CD4-positive, alpha-beta T cell treated with Interleukin-17A for 1 hour (primary cell): ENCODE results near the gene APOL3.
A peak's percentile ranks its signal among the peaks of the same experiment; 100 is the strongest.
"Not testable (repeated sequence)": the region's sequence is repeated elsewhere in the genome, so short reads cannot be mapped to it uniquely, and the experiment has no call there.

Source experiments
- DNase-seq: peaks from one replicate; pipeline ENCODE4 v3.0.0-alpha.2; 2020

Gene APOL3

GRCh38 chr22:36160499-36160942, at the start of gene APOL3:
Gene APOL3, minus strand, starts transcription at chr22:36160755. Its CDS starts 11,700 bp downstream, at chr22:36149055.
- peak; percentile 78 for DNase-seq

DNA sequence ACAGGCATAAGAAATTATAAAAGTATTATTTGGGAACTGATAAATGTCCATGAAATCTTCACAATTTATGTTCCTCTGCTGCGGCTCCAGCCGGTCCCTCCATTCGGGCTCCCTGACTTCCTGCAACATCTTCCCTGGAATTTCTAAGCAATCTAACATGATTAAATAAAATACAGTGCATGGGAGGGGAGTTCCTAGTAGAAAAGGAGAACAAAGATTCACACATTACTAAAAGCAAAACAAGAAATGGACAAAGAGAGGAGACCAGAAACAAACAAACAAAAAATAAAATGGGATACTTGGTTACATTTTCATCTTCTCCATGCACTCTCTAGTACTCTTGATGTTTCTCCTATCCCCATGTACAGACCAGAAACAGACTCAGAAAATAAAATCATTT, 49.7 kb upstream of the APOL3 start:
- DNase-seq, result no peak

- DNase-seq, result not testable (repeated sequence)
Measured at GRCh38 chr22:36209488-36209908, 48.9 kb upstream of the APOL3 start.

GRCh38 chr22:36208914-36209313, 48.4 kb upstream of the APOL3 start:
- DNase-seq, result no peak

DNA sequence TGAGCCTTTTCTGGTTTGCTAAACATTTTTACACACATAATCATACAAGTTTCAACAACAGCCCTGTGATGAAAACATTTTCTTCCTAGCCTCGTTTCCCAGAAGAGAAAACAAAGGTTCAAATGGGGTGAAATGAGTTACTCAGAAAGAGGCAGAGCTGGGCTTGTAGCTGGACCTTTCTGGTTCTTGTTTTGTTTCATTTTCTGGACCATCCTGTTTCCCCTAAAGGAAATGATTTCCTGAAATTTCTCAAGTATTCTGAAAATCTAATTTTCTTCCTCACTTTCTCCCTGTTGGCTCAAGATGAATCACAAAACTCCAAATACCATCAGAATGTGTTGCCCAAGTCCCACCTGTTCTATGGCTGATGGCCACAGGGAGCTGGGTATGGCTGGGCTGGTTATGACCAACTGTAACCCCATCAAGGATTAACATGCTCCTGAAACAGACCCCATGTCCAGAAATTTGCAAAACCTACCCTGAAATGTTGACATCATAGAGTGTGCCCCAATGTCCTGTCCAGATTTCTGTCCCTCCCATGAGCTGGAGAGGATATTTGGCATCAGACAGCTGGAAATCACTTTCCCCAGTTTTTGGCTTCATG, 47.7 kb upstream of the APOL3 start:
- DNase-seq, result no peak

- no peak for DNase-seq
Measured at GRCh38 chr22:36206255-36206654, 45.7 kb upstream of the APOL3 start.

- not testable (repeated sequence) for DNase-seq
Measured at GRCh38 chr22:36205573-36205972, 45.0 kb upstream of the APOL3 start.

DNA sequence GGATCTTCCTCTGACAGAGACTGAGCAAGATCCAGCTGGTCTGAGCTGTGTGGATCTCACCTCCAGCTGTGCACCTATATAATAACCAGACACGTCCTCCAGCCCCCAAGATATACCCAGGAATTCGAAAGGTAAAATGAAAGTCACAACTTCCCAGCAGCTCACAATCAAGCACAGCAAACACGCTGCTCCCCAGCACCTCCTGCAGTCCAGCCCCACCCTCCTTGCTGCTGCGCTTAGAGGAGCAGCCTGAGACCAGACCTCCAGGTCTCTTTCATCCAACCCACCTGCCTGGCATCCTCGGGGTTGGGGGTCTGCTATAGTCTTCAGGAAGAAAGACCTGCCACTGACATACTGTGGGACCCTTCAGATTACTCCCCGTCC, 44.1 kb upstream of the APOL3 start:
- no peak for DNase-seq

GRCh38 chr22:36204001-36204631, 43.6 kb upstream of the APOL3 start:
- DNase-seq, result no peak

DNA sequence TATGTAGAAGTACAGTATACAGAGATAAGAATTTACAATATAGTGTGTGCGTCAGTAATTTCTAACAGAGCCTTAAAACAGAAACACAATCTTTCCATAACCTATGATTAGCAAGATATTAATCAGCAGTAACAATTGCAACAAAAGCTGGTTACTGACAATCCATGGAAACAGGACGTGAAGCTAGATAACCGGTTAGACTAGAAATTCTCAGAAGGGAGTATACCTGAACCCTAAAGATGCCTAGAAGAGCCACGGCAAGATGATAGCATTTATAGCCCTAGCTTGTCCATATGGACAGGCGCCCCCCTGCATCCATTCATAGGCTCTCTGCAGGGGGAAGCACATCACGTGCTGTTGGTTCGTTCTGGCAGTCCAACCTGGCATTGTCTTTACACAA, 42.9 kb upstream of the APOL3 start:
- DNase-seq, result not testable (repeated sequence)

GRCh38 chr22:36202906-36203305, 42.4 kb upstream of the APOL3 start:
- DNase-seq, result not testable (repeated sequence)

GRCh38 chr22:36201630-36202319, 41.2 kb upstream of the APOL3 start, which contains the start of gene APOL4:
Gene APOL4, minus strand, starts transcription at chr22:36201809. Its CDS starts 75 bp downstream, at chr22:36201734.
- no peak for DNase-seq

DNA sequence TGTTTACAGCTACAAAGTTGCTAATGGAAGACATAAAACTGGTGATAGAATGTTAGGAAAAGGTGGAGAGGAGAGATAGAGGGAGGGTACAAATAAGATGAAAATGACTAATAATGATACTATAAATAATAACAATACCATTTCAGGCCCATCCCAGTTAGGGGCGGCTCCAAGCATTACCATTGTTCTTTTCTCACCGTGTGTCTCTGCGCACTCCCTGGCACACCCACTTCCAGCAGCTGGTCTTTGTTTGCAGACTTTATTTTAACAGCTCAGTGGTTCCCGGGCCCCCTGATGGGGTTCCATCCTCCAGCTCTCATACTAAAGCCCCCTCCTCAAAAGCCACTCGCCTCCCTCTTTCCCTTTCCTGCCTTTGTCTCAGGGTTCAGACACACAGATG, 40.5 kb upstream of the APOL3 start:
- not testable (repeated sequence) for DNase-seq

- no peak for DNase-seq
Measured at GRCh38 chr22:36199001-36199551, 38.5 kb upstream of the APOL3 start.

DNA sequence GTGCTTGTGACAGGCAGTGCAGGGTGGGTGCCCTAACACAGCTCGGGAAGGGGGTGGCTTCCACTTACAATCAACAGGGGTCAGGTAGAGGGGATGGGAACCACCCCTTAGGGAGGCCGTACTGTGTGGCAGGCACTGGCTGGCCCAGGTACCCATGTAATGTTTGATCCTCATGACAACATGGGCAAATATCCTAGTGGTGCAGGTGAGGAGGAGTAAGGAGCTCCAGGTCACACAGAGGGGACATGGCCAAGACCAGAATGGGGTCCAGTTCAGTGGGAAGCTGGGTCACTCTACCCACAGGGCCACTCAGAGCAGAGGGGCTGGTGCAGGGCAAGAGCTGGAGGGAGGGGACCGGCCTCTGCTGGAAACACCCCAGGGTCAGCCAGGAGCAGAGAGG, 38.0 kb upstream of the APOL3 start:
- DNase-seq, result no peak

GRCh38 chr22:36197514-36198146, 37.1 kb upstream of the APOL3 start:
- DNase-seq, result no peak

DNA sequence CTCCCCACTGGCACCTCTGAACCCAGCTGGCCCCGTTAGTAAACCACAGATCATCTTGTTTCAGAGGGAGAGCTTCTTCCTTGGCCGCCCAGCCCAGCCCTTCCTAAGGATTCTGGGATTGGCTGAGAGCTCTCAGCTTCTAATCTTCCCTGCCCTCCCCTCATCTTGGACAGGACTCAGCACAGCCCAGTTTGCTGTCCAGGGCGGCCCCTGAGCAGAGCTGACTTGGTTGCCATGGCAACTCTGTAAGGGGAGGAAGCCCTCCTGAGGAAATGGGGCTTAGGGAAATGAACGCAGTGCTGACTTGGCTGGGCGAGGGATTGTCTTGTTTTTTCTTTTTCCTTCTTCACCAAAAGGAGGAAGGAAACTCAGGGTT, 36.5 kb upstream of the APOL3 start:
- DNase-seq, result no peak

GRCh38 chr22:36196254-36197064, 35.9 kb upstream of the APOL3 start:
- DNase-seq, result no peak

DNA sequence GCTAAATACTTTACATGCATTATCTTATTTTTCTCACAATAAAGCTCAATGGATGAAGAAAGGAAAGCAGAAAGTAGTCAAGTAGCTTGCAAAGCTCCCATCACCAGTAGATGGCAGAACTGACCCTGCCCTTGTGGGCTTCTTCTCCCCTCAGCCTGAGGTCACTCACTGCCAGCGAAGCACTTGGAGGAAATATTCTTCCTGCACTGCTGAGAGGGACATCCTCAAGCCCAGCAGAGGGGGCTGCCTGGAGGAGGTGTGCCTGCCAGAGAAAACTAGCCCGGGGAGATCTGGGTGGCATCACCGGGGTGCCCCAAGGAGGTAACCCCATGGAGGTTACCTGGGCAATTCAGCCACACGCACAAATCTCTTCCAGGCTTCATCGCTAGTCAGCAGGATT, 34.4 kb upstream of the APOL3 start:
- peak; percentile 62 for DNase-seq

DNA sequence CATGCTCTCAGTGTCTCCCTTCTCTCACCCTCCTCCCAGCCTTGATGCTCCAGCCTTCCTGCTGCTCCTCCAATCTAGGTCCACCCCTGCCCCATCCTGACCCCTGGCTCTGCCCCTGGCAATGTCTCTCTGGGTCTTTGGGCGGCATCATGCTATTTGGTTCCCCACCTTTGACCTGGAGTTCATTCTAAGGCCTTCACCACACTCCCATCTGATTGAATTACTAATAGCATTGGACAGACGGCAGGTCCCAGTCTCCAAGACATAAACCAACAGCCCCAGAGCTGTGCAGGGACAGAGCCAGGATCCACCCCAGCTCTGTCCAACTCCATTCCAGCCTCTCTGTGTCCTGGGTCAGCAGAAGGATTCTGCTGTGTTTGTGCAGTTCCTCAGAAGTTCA, 33.8 kb upstream of the APOL3 start:
- DNase-seq, result no peak

- no peak for DNase-seq
Measured at GRCh38 chr22:36193577-36193976, 33.0 kb upstream of the APOL3 start.

GRCh38 chr22:36193171-36193570, 32.6 kb upstream of the APOL3 start:
- DNase-seq, result no peak
